Gastrocnemius medialis (tissue), 4 donors: ENCODE data around the gene HTR5A.

Source experiments
- CTCF ChIP-seq, 5 experiments: fragments of 450-650 bp in 3 of 5; fragments of 200-600 bp in 2 of 5; sonication (generic) in 2 of 5; IDR thresholded peaks in 4 of 5; conservative IDR thresholded peaks in 1 of 5; 1 replicate in 4 of 5; 2 replicates in 1 of 5; pipeline ENCODE4 v1.5.1; 2016 to 2019; ENCODE audit warnings: antibody characterized with exemption in 5 of 5, mild to moderate bottlenecking in 3 of 5, moderate library complexity in 3 of 5
- POLR2A ChIP-seq, 2 donors: fragments of 450-650 bp; IDR thresholded peaks; one replicate each; pipeline ENCODE4 v1.6.1; 2017; ENCODE audit warnings: antibody characterized with exemption in 2 of 2, mild to moderate bottlenecking in 2 of 2, moderate library complexity in 2 of 2

GRCh38 chr7:155093596-155093995 lies 23.5 kb downstream of the HTR5A start:
- TF ChIP-seq CTCF (IDR thresholded peaks at IDR 0.05 in 4 of 5, conservative IDR thresholded peaks at IDR 0.05 in 1 of 5), result no peak
- TF ChIP-seq POLR2A (IDR thresholded peaks at IDR 0.05), result no peak
